Smooth muscle cell (in vitro differentiated cells): ENCODE results near the gene RHAG. TPM values are rescaled to one million over a fixed set of nuclear protein-coding genes. Genes with fewer than 3 reads are reported as not detected.
"Not testable (repeated sequence)": the region's sequence is repeated elsewhere in the genome, so short reads cannot be mapped to it uniquely, and the experiment has no call there.

Experiments
- DNase-seq: peaks from one replicate; lab custom pipeline; 2025; ENCODE audit not compliant: unreplicated experiment; lab: John Stamatoyannopoulos, UW
- H2AFZ ChIP-seq: fragments of 200-600 bp; sonication (generic); 2 replicates; pipeline ENCODE4 v1.6.0; 2016; ENCODE audit warnings: antibody characterized with exemption, low read depth, mild to moderate bottlenecking
- H3F3A ChIP-seq: fragments of 200-600 bp; sonication (generic); 2 replicates; pipeline ENCODE4 v1.6.0; 2017; ENCODE audit warnings: antibody characterized with exemption, low read depth
- H3K27ac ChIP-seq: fragments of 200-600 bp; sonication (generic); 2 replicates; pipeline ENCODE4 v1.5.1; 2016; ENCODE audit warnings: low read depth, mild to moderate bottlenecking
- H3K27me3 ChIP-seq: fragments of 200-600 bp; sonication (generic); 2 replicates; pipeline ENCODE4 v1.6.1; 2016; ENCODE audit warnings: low read depth, mild to moderate bottlenecking
- H3K36me3 ChIP-seq: fragments of 200-600 bp; sonication (generic); 2 replicates; pipeline ENCODE4 v1.5.1; 2016; ENCODE audit warnings: low read depth
- H3K4me1 ChIP-seq: fragments of 200-600 bp; sonication (generic); 2 replicates; pipeline ENCODE4 v1.5.1; 2016; ENCODE audit warnings: low read depth
- H3K4me2 ChIP-seq: fragments of 200-600 bp; sonication (generic); 2 replicates; pipeline ENCODE4 v1.6.0; 2016; ENCODE audit warnings: mild to moderate bottlenecking
- H3K4me3 ChIP-seq: fragments of 200-600 bp; sonication (generic); 2 replicates; pipeline ENCODE4 v1.5.1; 2016; ENCODE audit warnings: mild to moderate bottlenecking
- H3K79me2 ChIP-seq: fragments of 200-600 bp; sonication (generic); 2 replicates; pipeline ENCODE4 v1.6.0; 2016; ENCODE audit warnings: low read depth, mild to moderate bottlenecking
- H3K9ac ChIP-seq: fragments of 200-600 bp; sonication (generic); 2 replicates; pipeline ENCODE4 v1.6.0; 2016; ENCODE audit warnings: low read depth
- H3K9me3 ChIP-seq: fragments of 200-600 bp; sonication (generic); replicated peaks from 2 replicates; pipeline ENCODE4 v1.5.1; 2016; ENCODE audit warnings: low read depth
- H4K20me1 ChIP-seq: fragments of 200-600 bp; sonication (generic); 2 replicates; pipeline ENCODE4 v1.6.0; 2016; ENCODE audit warnings: low read depth
- CTCF ChIP-seq: fragments of 200-600 bp; sonication (generic); IDR thresholded peaks from 2 replicates; pipeline ENCODE4 v1.5.1; 2017; ENCODE audit warnings: borderline replicate concordance, mild to moderate bottlenecking, antibody characterized with exemption; ENCODE audit not compliant: insufficient read depth, poor library complexity, severe bottlenecking
- WGBS: methylation state at CpG from one replicate; pipeline ENCODE4 v1.1.7; 2016; ENCODE audit warnings: low lambda C conversion rate; 5-methylcytosine and 5-hydroxymethylcytosine counted together
- polyA plus RNA-seq: library from polyadenylated mRNA; unstranded; fragments of >200 nt; fragmentation: Nextera tagmentation; extraction: Ambion mirVana; gene quantifications from 2 replicates; pipeline ENCODE4 v1.2.1, GENCODE V29; 2016
- total RNA-seq: library from RNA; depleted of rRNA; stranded (reverse); fragments of >200 nt; gene quantifications from 2 replicates; pipeline ENCODE4 v1.2.3, GENCODE V29; 2014

RHAG gene
- total and polyA plus RNA-seq, 2 experiments from 2014 or later, result not detected

- Histone ChIP-seq H2AFZ (no peak overlapping the region), H3F3A (no peaks in the 10 kb centered on the region), H3K27me3 (no peaks in the 10 kb centered on the region), H3K4me2 (no peak overlapping the region), H3K79me2 (no peaks in the 10 kb centered on the region), H3K4me1 (no peaks in the 10 kb centered on the region), H4K20me1 (no peaks in the 10 kb centered on the region), H3K9me3 (no peaks in the 10 kb centered on the region), H3K9ac (no peak overlapping the region), H3K36me3 (no peaks in the 10 kb centered on the region), H3K27ac (no peak overlapping the region), H3K4me3 (no peak overlapping the region)
- no peak for DNase-seq
- TF ChIP-seq CTCF, result no peak
- WGBS, result 90% methylated on average over 3 of the region's 3 CpGs
Measured at GRCh38 chr6:49626811-49627210, 9.8 kb downstream of the RHAG start.

- Histone ChIP-seq H3K4me1 (no peaks in the 10 kb centered on the region), H4K20me1 (no peaks in the 10 kb centered on the region), H3K9ac (no peak overlapping the region), H3K36me3 (no peaks in the 10 kb centered on the region), H3K79me2 (no peaks in the 10 kb centered on the region), H3K27me3 (no peaks in the 10 kb centered on the region), H3K27ac (no peak overlapping the region), H3F3A (no peaks in the 10 kb centered on the region), H3K9me3 (no peaks in the 10 kb centered on the region), H3K4me2 (no peak overlapping the region), H2AFZ (no peak overlapping the region), H3K4me3 (no peak overlapping the region)
- DNase-seq, result no peak
- no peak for TF ChIP-seq CTCF
Measured at GRCh38 chr6:49618257-49618656, 18.4 kb downstream of the RHAG start.

- H3K4me1 ChIP-seq, H3K27me3 ChIP-seq, H3F3A ChIP-seq, H3K27ac ChIP-seq, H3K4me3 ChIP-seq, DNase-seq, H2AFZ ChIP-seq, H3K4me2 ChIP-seq, H3K36me3 ChIP-seq, H3K79me2 ChIP-seq, H4K20me1 ChIP-seq, H3K9ac ChIP-seq, H3K9me3 ChIP-seq: not testable (repeated sequence)
- WGBS, result 92% methylated on average over 5 of the region's 5 CpGs
Measured at GRCh38 chr6:49614144-49614543, 22.5 kb downstream of the RHAG start.

DNA sequence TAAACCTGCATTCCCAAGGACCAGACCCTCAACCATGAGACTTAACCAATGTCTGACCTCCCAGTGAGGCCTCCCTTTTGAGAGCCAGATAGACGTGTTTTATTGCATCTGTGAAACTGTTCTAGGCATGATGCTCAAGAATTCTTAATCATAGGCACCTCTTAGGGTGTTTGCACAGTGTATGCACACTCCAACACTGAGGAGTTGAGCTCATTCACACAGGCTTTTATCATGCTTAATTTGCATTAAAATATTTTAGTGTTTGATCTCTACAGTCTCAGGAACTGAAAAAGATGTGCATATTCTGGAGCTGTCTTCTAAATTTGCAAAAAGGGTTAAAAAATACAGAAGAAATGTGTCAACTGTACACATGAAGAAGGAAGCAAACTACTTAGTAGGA, 27.4 kb downstream of the RHAG start:
- no peaks in the 10 kb centered on the region for H3K79me2 ChIP-seq
- no peak for TF ChIP-seq CTCF
- H3K27me3 ChIP-seq, result no peaks in the 10 kb centered on the region
- H3F3A ChIP-seq, result no peaks in the 10 kb centered on the region
- 86% methylated on average over 1 of the region's 1 CpG for WGBS
- no peak overlapping the region for H3K4me3 ChIP-seq
- H2AFZ ChIP-seq, result no peak overlapping the region
- DNase-seq, result no peak
- H3K9ac ChIP-seq, result no peak overlapping the region
- H3K9me3 ChIP-seq, result no peaks in the 10 kb centered on the region
- no peak overlapping the region for H3K4me2 ChIP-seq
- no peaks in the 10 kb centered on the region for H4K20me1 ChIP-seq
- H3K27ac ChIP-seq, result no peak overlapping the region
- H3K36me3 ChIP-seq, result no peaks in the 10 kb centered on the region
- no peaks in the 10 kb centered on the region for H3K4me1 ChIP-seq

DNA sequence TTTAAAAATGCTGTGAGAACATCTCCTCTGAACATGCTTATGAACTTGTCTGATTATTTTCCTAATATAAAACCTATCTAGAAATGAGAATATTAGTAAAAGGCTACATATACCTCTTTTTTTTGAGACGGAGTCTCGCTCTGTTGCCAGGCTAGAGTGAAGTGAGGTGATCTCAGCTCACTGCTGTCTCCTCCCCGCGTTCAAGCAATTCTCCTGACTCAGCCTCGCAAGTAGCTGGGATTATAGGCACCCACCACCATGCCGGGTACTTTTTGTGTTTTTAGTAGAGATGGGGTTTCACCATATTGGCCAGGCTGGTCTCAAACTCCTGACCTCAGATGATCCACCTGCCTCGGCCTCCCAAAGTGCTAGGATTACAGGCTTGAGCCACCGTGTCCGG, 28.4 kb downstream of the RHAG start:
- not testable (repeated sequence) for H3K27ac ChIP-seq, H2AFZ ChIP-seq, H3K4me1 ChIP-seq, DNase-seq, H3K4me2 ChIP-seq, H3K36me3 ChIP-seq, H3K9me3 ChIP-seq, H3K79me2 ChIP-seq, H3K4me3 ChIP-seq, H4K20me1 ChIP-seq, H3K9ac ChIP-seq, H3F3A ChIP-seq, H3K27me3 ChIP-seq
- 60% methylated on average over 9 of the region's 9 CpGs for WGBS
